HepG2 (cell line): ENCODE data around the gene CPLX3. TPM values are rescaled to one million over a fixed set of nuclear protein-coding genes. Genes with fewer than 3 reads are reported as not detected.

Experiments
- ATAC-seq: fragments of 200-7000 bp; cut with Tn5 transposase; 3 replicates; pipeline ENCODE4 v1.9.1; 2020; ENCODE audit warnings: mild to moderate bottlenecking, moderate library complexity
- BruUV-seq: library from RNA; stranded (reverse); fragments of 400-500 nt; replicated peaks from 2 replicates; lab custom pipeline; 2021; lab: Mats Ljungman, UMichigan
- CTCF ChIA-PET: fragments of 300-600 bp; formaldehyde crosslinking; extraction: SDS; loops from one replicate; lab custom pipeline; 2021; ENCODE audit warnings: low total read pairs, inconsistent platforms, low intra/inter-chr PET ratio; lab: Yijun Ruan, JAX
- POLR2A ChIA-PET: fragments of 350-600 bp; sonication (Branson Sonifier 250); formaldehyde crosslinking; loops from one replicate; lab custom pipeline; 2020; ENCODE audit warnings: antibody characterized with exemption, inconsistent platforms; lab: Yijun Ruan, JAX
- DNase-seq: peaks from one replicate; pipeline ENCODE4 v3.0.0-alpha.2; 2015; ENCODE audit warnings: low spot score
- FAIRE-seq: peaks from 3 replicates; lab custom pipeline; 2011; peaks lifted over from hg19 to GRCh38; lab: Jason Lieb, UNC
- H2AFZ ChIP-seq: one replicate; pipeline ENCODE4 v1.6.1; 2011; ENCODE audit warnings: low read length, inconsistent platforms
- H3K27ac ChIP-seq: fragments of 300-600 bp; 3 replicates; pipeline ENCODE4 v1.8.0; 2011; ENCODE audit warnings: mixed run types, mild to moderate bottlenecking, mixed read lengths, low read length, inconsistent platforms; ENCODE audit not compliant: insufficient read depth; ENCODE audit errors: extremely low read length
- H3K27me3 ChIP-seq, 2 experiments: fragments of 200-600 bp in 1 of 2; 2 replicates in 1 of 2; 3 replicates in 1 of 2; pipeline versions ENCODE4 v1.6.0 to v1.8.0; 2011; ENCODE audit warnings: low read length in 2 of 2, mild to moderate bottlenecking in 2 of 2, moderate library complexity in 2 of 2, inconsistent platforms in 1 of 2; ENCODE audit not compliant: insufficient read depth in 2 of 2, control insufficient read depth in 1 of 2
- H3K36me3 ChIP-seq, 2 experiments: fragments of 200-600 bp in 1 of 2; replicated peaks in 1 of 2; 2 replicates in 1 of 2; 3 replicates in 1 of 2; pipeline versions ENCODE4 v1.5.1 to v1.8.0; 2011; ENCODE audit warnings: low read length in 2 of 2, inconsistent platforms in 1 of 2; ENCODE audit not compliant: insufficient read depth in 2 of 2, control insufficient read depth in 1 of 2
- H3K4me1 ChIP-seq: 2 replicates; pipeline ENCODE4 v1.5.1; 2012; ENCODE audit warnings: low read length, inconsistent platforms; ENCODE audit not compliant: insufficient read depth
- H3K4me2 ChIP-seq: 2 replicates; pipeline ENCODE4 v1.6.0; 2011; ENCODE audit warnings: low read depth, low read length, inconsistent platforms
- H3K4me3 ChIP-seq, 3 experiments: fragments of 200-600 bp in 1 of 3; sonication (generic), shearing (Covaris generic) in 1 of 3; replicated peaks in 1 of 3; 2 replicates each; pipeline ENCODE4 v1.5.1; 2011 to 2016; ENCODE audit warnings: low read length in 3 of 3, inconsistent platforms in 2 of 3, low read depth in 2 of 3, mild to moderate bottlenecking in 2 of 3, control low read depth in 1 of 3, mixed read lengths in 1 of 3; ENCODE audit not compliant: insufficient read depth in 1 of 3
- H3K79me2 ChIP-seq: one replicate; pipeline ENCODE4 v1.6.1; 2011; ENCODE audit warnings: low read length, inconsistent platforms; ENCODE audit not compliant: insufficient read depth
- H3K9ac ChIP-seq: 2 replicates; pipeline ENCODE4 v1.6.0; 2011; ENCODE audit warnings: mild to moderate bottlenecking, low read depth, low read length, inconsistent platforms; ENCODE audit not compliant: insufficient read depth
- H3K9me3 ChIP-seq: 2 replicates; pipeline ENCODE4 v1.5.1; 2012; ENCODE audit warnings: mild to moderate bottlenecking, low read length
- H4K20me1 ChIP-seq: 2 replicates; pipeline ENCODE4 v1.6.0; 2011; ENCODE audit warnings: inconsistent platforms, mild to moderate bottlenecking, low read length, moderate library complexity; ENCODE audit not compliant: insufficient read depth
- ARID3A ChIP-seq: IDR thresholded peaks from 2 replicates; pipeline ENCODE4 v1.6.1; 2012; ENCODE audit warnings: low read depth, low read length, improper control_type of control experiment
- CSRNP1 ChIP-seq: sonication (generic); formaldehyde crosslinking; IDR thresholded peaks from 2 replicates; pipeline ENCODE4 v1.8.1; 2023; ENCODE audit warnings: mild to moderate bottlenecking, missing genetic modification reagents
- GABPA ChIP-seq, 2 experiments: IDR thresholded peaks; 2 replicates each; pipeline ENCODE4 v1.6.1; 2011 to 2016; ENCODE audit warnings: low read depth in 2 of 2, low read length in 1 of 2, missing biosample characterization in 1 of 2, missing genetic modification characterization in 1 of 2
- NAIF1 ChIP-seq: sonication (generic); formaldehyde crosslinking; IDR thresholded peaks from 2 replicates; pipeline ENCODE4 v1.5.0; 2020; ENCODE audit warnings: mild to moderate bottlenecking, missing genetic modification reagents, borderline replicate concordance
- NFE2 ChIP-seq: sonication (generic); formaldehyde crosslinking; IDR thresholded peaks from 2 replicates; pipeline ENCODE4 v1.4.0; 2020; ENCODE audit warnings: missing genetic modification reagents
- RNF2 ChIP-seq: fragments of 450-650 bp; conservative IDR thresholded peaks from 2 replicates; pipeline ENCODE4 v1.6.1; 2016; ENCODE audit warnings: low read depth
- ZFP90 ChIP-seq: sonication (generic); formaldehyde crosslinking; IDR thresholded peaks from 2 replicates; pipeline ENCODE4 v1.8.0; 2022; ENCODE audit warnings: missing genetic modification reagents, mild to moderate bottlenecking, inconsistent platforms, borderline replicate concordance
- ZNF354B ChIP-seq: sonication (generic); formaldehyde crosslinking; IDR thresholded peaks from 2 replicates; pipeline ENCODE4 v1.8.0; 2022; ENCODE audit warnings: mild to moderate bottlenecking, missing genetic modification reagents
- ZNF672 ChIP-seq: sonication (generic); formaldehyde crosslinking; IDR thresholded peaks from 2 replicates; pipeline ENCODE4 v1.8.1; 2022; ENCODE audit warnings: missing genetic modification reagents
- ZNF777 ChIP-seq: sonication (generic); formaldehyde crosslinking; IDR thresholded peaks from 2 replicates; pipeline ENCODE4 v1.4.0; 2020; ENCODE audit warnings: missing genetic modification reagents
- WGBS: methylation state at CpG from one replicate; pipeline ENCODE4 v1.1.6; 2017; ENCODE audit warnings: low lambda C conversion rate; 5-methylcytosine and 5-hydroxymethylcytosine counted together
- in situ Hi-C: cut with HindIII; loops from 2 replicates; pipeline ENCODE4 v1.10.0; 2017; ENCODE audit warnings: low pct_unique_long_range_greater_than_20kb; ENCODE audit not compliant: extremely low pct_ligation_motif_present
- intact Hi-C: fragments of 100-400 bp; cut with micrococcal nuclease; formaldehyde crosslinking; loops from one replicate; pipeline ENCODE4 v1.10.0; 2022; ENCODE audit not compliant: unreplicated experiment
- polyA plus RNA-seq, 8 experiments: library from polyadenylated mRNA; depleted of rRNA in 3 of 8; stranded (reverse) in 7 of 8; unstranded in 1 of 8; fragments of >200 nt; fragmentation: Illumina TruSeq in 4 of 8; extraction: Trizol in 4 of 8; gene quantifications; 2 replicates each; pipeline versions ENCODE4 v1.2.1 to v1.2.3, GENCODE V29; 2011 to 2016; ENCODE audit warnings: low read depth in 4 of 8, missing spikeins in 1 of 8, mixed read lengths in 1 of 8; ENCODE audit not compliant: insufficient read depth in 1 of 8
- total RNA-seq, 5 experiments: library from RNA; depleted of rRNA; stranded (reverse); fragments of >200 nt; fragmentation: Illumina TruSeq; extraction: Trizol; gene quantifications; 2 replicates each; pipeline ENCODE4 v1.2.3, GENCODE V29; 2016; ENCODE audit warnings: low read depth in 1 of 5

The CPLX3 gene
- total and polyA plus RNA-seq, 2 of the 13 experiments (the other 11 are each of a cell fraction or from before 2014, with no cell fraction given) = not detected

- no peak for ATAC-seq
- Histone ChIP-seq H3K27ac (no peak overlapping the region), H2AFZ (no peak overlapping the region), H3K36me3 (no peaks in the 10 kb centered on the region), H3K9me3 (no peaks in the 10 kb centered on the region), H3K79me2 (no peaks in the 10 kb centered on the region), H4K20me1 (no peaks in the 10 kb centered on the region; the same call in 1 of the 2 replicates), H3K4me2 (no peak overlapping the region), H3K9ac (no peak overlapping the region), H3K27me3 (peaks cover 1 to 25% of the 10 kb centered on the region in 2 experiments; a peak in 3 of 5 replicates), H3K4me1 (peaks cover 36% of the 10 kb centered on the region), H3K4me3 (no peak overlapping the region)
- ChIA-PET POLR2A (no interaction called here), CTCF (no interaction called here)
- 49% methylated on average over 3 of the region's 11 CpGs for WGBS
- TF ChIP-seq ARID3A (no peak), ZFP90 (no peak), ZNF354B (CRISPR knock-in tag) (no peak), NFE2 (CRISPR knock-in tag) (no peak), NAIF1 (CRISPR knock-in tag) (no peak), GABPA (IDR thresholded peaks at IDR 0.05; ENCODE audit: low read depth, low read length) (no peak), GABPA (CRISPR knock-in tag; IDR thresholded peaks at IDR 0.05; ENCODE audit: low read depth) (no peak), CSRNP1 (CRISPR knock-in tag) (no peak), ZNF777 (CRISPR knock-in tag) (no peak), ZNF672 (CRISPR knock-in tag) (no peak), RNF2 (no peak)
- no TSS peak for BruUV-seq
- intact Hi-C loops (no loop called here), in situ Hi-C loops (no loop called here)
- DNase-seq = no peak
- FAIRE-seq = no peak
Measured at GRCh38 chr15:74821091-74821789, 5.2 kb upstream of the CPLX3 start.
